HCT116 (cell line): ENCODE measurements around the gene DLG2. TPM values are rescaled to one million over a fixed set of nuclear protein-coding genes. Genes with fewer than 3 reads are reported as not detected.
"Not testable (repeated sequence)": the region's sequence is repeated elsewhere in the genome, so short reads cannot be mapped to it uniquely, and the experiment has no call there.

Experiments used
- ATAC-seq: fragments of 200-7000 bp; cut with Tn5 transposase; 2 replicates; pipeline ENCODE4 v1.9.1; 2020; ENCODE audit warnings: mild to moderate bottlenecking, moderate library complexity
- BruUV-seq: library from RNA; stranded (reverse); fragments of 400-500 nt; replicated peaks from 2 replicates; lab custom pipeline; 2021; lab: Mats Ljungman, UMichigan
- CTCF ChIA-PET: fragments of 300-600 bp; sonication (Branson Sonifier 250); formaldehyde crosslinking; loops from one replicate; lab custom pipeline; 2021; ENCODE audit warnings: antibody characterized with exemption; lab: Charles Lee
- POLR2A ChIA-PET: fragments of 300-600, 350-600 bp; sonication (Branson Sonifier 250); formaldehyde crosslinking; loops from one replicate; lab custom pipeline; 2021; ENCODE audit warnings: antibody characterized with exemption; lab: Charles Lee
- RAD21 ChIA-PET, 2 experiments: fragments of 300-600 bp; sonication (Branson Sonifier 250); formaldehyde crosslinking; loops; one replicate each; lab custom pipeline; 2023; ENCODE audit warnings: low total read pairs in 2 of 2; ENCODE audit not compliant: uncharacterized antibody in 2 of 2, unreplicated experiment in 2 of 2, low non-redundant PET in 1 of 2; lab: Charles Lee
- DNase-seq: peaks from one replicate; pipeline ENCODE4 v3.0.0-alpha.2; 2010; ENCODE audit warnings: low read depth, low spot score
- H2AFZ ChIP-seq: fragments of 200-600 bp; shearing (Covaris generic), sonication (generic); 2 replicates; pipeline ENCODE4 v1.6.1; 2017; ENCODE audit warnings: low read depth, mixed run types, mixed read lengths, antibody characterized with exemption, low read length; ENCODE audit not compliant: poor library complexity, severe bottlenecking
- H3K27ac ChIP-seq: 2 replicates; pipeline ENCODE4 v1.5.1; 2012; ENCODE audit warnings: low read depth, low read length
- H3K27me3 ChIP-seq: fragments of 200-600 bp; sonication (generic); 2 replicates; pipeline ENCODE4 v1.6.1; 2016; ENCODE audit warnings: mixed run types, low read length, mixed read lengths; ENCODE audit not compliant: insufficient read depth
- H3K36me3 ChIP-seq, 2 experiments: fragments of 200-500 bp in 1 of 2; fragments of 200-600 bp in 1 of 2; sonication (Bioruptor generic) in 1 of 2; sonication (generic) in 1 of 2; 2 replicates each; pipeline versions ENCODE4 v1.5.1 to v1.6.1; 2014 to 2016; ENCODE audit warnings: low read length in 2 of 2, inconsistent platforms in 1 of 2, mixed read lengths in 1 of 2, mixed run types in 1 of 2; ENCODE audit not compliant: insufficient read depth in 2 of 2, control insufficient read depth in 1 of 2
- H3K4me1 ChIP-seq, 2 experiments: fragments of 200-600 bp in 1 of 2; sonication (generic) in 1 of 2; 2 replicates each; pipeline versions ENCODE4 v1.5.1 to v1.6.1; 2012 to 2017; ENCODE audit warnings: low read length in 2 of 2, inconsistent platforms in 1 of 2, mild to moderate bottlenecking in 1 of 2, mixed read lengths in 1 of 2, mixed run types in 1 of 2, moderate library complexity in 1 of 2; ENCODE audit not compliant: insufficient read depth in 2 of 2, control insufficient read depth in 1 of 2
- H3K4me2 ChIP-seq: fragments of 200-600 bp; sonication (generic); 2 replicates; pipeline ENCODE4 v1.6.1; 2017; ENCODE audit warnings: mixed run types, low read length, mixed read lengths
- H3K4me3 ChIP-seq, 2 experiments: fragments of 200-600 bp in 1 of 2; sonication (generic) in 1 of 2; replicated peaks in 1 of 2; 2 replicates each; pipeline ENCODE4 v1.5.1; 2011 to 2016; ENCODE audit warnings: low read length in 2 of 2, control low read depth in 1 of 2, low read depth in 1 of 2, mild to moderate bottlenecking in 1 of 2, mixed read lengths in 1 of 2, mixed run types in 1 of 2
- H3K79me2 ChIP-seq: fragments of 200-600 bp; sonication (generic); 2 replicates; pipeline ENCODE4 v1.6.1; 2017; ENCODE audit warnings: mild to moderate bottlenecking, mixed run types, low read length, moderate library complexity, mixed read lengths; ENCODE audit not compliant: insufficient read depth
- H3K9ac ChIP-seq: fragments of 200-600 bp; sonication (generic); 2 replicates; pipeline ENCODE4 v1.6.1; 2016; ENCODE audit warnings: low read length, mixed read lengths
- H3K9me2 ChIP-seq: fragments of 200-600 bp; sonication (generic), shearing (Covaris generic); 2 replicates; pipeline ENCODE4 v1.6.1; 2017; ENCODE audit warnings: mixed run types, mild to moderate bottlenecking, moderate library complexity; ENCODE audit not compliant: insufficient read depth
- H3K9me3 ChIP-seq, 2 experiments: fragments of 200-500 bp in 1 of 2; fragments of 200-600 bp in 1 of 2; sonication (Bioruptor generic) in 1 of 2; sonication (generic) in 1 of 2; 2 replicates each; pipeline ENCODE4 v1.6.1; 2014 to 2017; ENCODE audit warnings: low read length in 2 of 2, mixed read lengths in 2 of 2, inconsistent platforms in 1 of 2, low read depth in 1 of 2, mild to moderate bottlenecking in 1 of 2, mixed run types in 1 of 2, moderate library complexity in 1 of 2; ENCODE audit not compliant: control insufficient read depth in 1 of 2, insufficient read depth in 1 of 2
- H4K20me1 ChIP-seq: fragments of 200-600 bp; sonication (generic), shearing (Covaris generic); 2 replicates; pipeline ENCODE4 v1.6.1; 2017; ENCODE audit warnings: mixed run types, mild to moderate bottlenecking, moderate library complexity; ENCODE audit not compliant: insufficient read depth
- ATF3 ChIP-seq: IDR thresholded peaks from 2 replicates; pipeline ENCODE4 v1.6.1; 2012
- CTCF ChIP-seq, 3 experiments: fragments of 200-600 bp in 1 of 3; sonication (generic) in 1 of 3; IDR thresholded peaks in 2 of 3; conservative IDR thresholded peaks in 1 of 3; 2 replicates each; pipeline ENCODE4 v1.5.1; 2012 to 2017; ENCODE audit warnings: low read depth in 2 of 3, low read length in 2 of 3, antibody characterized with exemption in 1 of 3, borderline replicate concordance in 1 of 3, control low read depth in 1 of 3, mild to moderate bottlenecking in 1 of 3, mixed read lengths in 1 of 3, mixed run types in 1 of 3, moderate library complexity in 1 of 3; ENCODE audit not compliant: insufficient read depth in 1 of 3
- EGR1 ChIP-seq: IDR thresholded peaks from 2 replicates; pipeline ENCODE4 v1.6.1; 2012; ENCODE audit warnings: low read depth
- FOSL1 ChIP-seq: IDR thresholded peaks from 2 replicates; pipeline ENCODE4 v1.6.1; 2012; ENCODE audit warnings: low read depth
- POLR2A ChIP-seq: IDR thresholded peaks from 2 replicates; pipeline ENCODE4 v1.7.0; 2011; ENCODE audit warnings: borderline replicate concordance; ENCODE audit not compliant: insufficient read depth, insufficient read length; ENCODE audit errors: extremely low read depth
- SP1 ChIP-seq: IDR thresholded peaks from 2 replicates; pipeline ENCODE4 v1.6.1; 2012; ENCODE audit warnings: low read depth
- SRF ChIP-seq: IDR thresholded peaks from 2 replicates; pipeline ENCODE4 v1.6.1; 2012; ENCODE audit warnings: low read depth
- TCF7L2 ChIP-seq: IDR thresholded peaks from 2 replicates; pipeline ENCODE4 v1.7.0; 2011; ENCODE audit warnings: borderline replicate concordance, inconsistent platforms; ENCODE audit not compliant: insufficient read depth, insufficient read length; ENCODE audit errors: extremely low read depth
- YY1 ChIP-seq: IDR thresholded peaks from 2 replicates; pipeline ENCODE4 v1.6.1; 2011; ENCODE audit warnings: low read length, low read depth, moderate library complexity, mild to moderate bottlenecking; ENCODE audit not compliant: insufficient replicate concordance; ENCODE audit errors: extremely low read depth
- ZFX ChIP-seq: fragments of 450-650 bp; IDR thresholded peaks from 2 replicates; pipeline ENCODE4 v1.6.1; 2017
- ZNF274 ChIP-seq: fragments of 200-500 bp; sonication (Bioruptor generic); IDR thresholded peaks from 2 replicates; pipeline ENCODE4 v1.6.1; 2014; ENCODE audit warnings: mild to moderate bottlenecking, low read depth, low read length, inconsistent platforms
- intact Hi-C: fragments of 100-400 bp; cut with micrococcal nuclease; formaldehyde crosslinking; loops from 2 replicates; pipeline ENCODE4 v1.10.0; 2022
- total RNA-seq: library from RNA; stranded (reverse); gene quantifications from one replicate; pipeline ENCODE4 v1.2.1, GENCODE V29; 2021; ENCODE audit not compliant: unreplicated experiment
- TF ChIP-seq, protein P1 (sequence below): IDR thresholded peaks from 2 replicates; pipeline ENCODE4 v1.6.1; 2012
- TF ChIP-seq, protein P2 (sequence below): IDR thresholded peaks from 2 replicates; pipeline ENCODE4 v1.6.1; 2012; ENCODE audit warnings: low read depth

The DLG2 gene
- total RNA-seq, 1 experiment from 2014 or later, result 2.4 TPM

DNA sequence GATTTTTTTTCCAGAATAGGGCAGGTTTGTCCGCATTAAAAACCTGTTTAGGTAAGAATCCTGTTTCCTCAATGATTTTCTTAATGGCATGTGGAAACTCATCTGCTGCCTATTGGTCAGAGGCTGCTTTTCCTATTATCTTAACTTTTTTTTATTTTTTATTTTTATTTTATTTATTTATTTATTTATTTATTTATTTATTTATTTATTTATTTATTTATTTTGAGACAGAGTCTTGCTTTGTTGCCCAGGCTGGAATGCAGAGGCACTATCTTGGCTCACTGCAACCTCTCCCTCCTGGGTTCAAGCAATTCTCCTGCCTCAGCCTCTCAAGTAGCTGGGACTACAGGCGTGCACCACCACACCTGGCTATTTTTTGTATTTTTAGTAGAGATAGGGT is 389.1 kb downstream of the DLG2 start:
- DNase-seq, intact Hi-C loops, H3K36me3 ChIP-seq, H2AFZ ChIP-seq, H3K4me3 ChIP-seq, BruUV-seq, H3K4me1 ChIP-seq, H3K79me2 ChIP-seq, H3K9ac ChIP-seq, CTCF ChIA-PET, H3K27me3 ChIP-seq, POLR2A ChIA-PET, ATAC-seq, H3K9me3 ChIP-seq, H3K27ac ChIP-seq, H3K4me2 ChIP-seq, RAD21 ChIA-PET, H3K9me2 ChIP-seq, H4K20me1 ChIP-seq: not testable (repeated sequence)

DNA sequence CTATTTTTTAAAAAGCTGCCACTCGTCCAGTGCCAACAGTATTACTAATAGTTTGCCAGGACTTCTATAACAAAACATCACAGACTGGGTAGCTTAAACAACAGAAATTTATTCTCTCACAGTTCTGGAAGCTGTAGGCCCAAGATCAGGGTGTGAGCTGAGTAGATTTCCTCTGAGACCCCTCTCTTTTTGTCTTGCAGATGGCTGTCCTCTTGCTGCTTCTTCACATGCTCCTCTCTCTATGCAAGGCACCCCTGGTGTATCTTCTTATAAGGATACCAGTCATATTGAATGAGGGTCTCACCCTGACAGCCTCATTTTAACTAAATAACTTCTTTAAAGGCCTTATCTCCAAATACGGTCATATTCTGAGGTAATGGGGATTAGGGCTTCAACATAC is 390.9 kb downstream of the DLG2 start:
- no peak for ATAC-seq
- DNase-seq, result no peak
- H3K27ac ChIP-seq, result no peak overlapping the region
- H3K4me3 ChIP-seq, result no peak overlapping the region
- no peaks in the 10 kb centered on the region; the same call in 1 of the 2 replicates for H4K20me1 ChIP-seq
- ChIA-PET RAD21 (no interaction called here), CTCF (no interaction called here), POLR2A (no interaction called here)
- H3K9ac ChIP-seq, result no peak overlapping the region
- H3K79me2 ChIP-seq, result no peaks in the 10 kb centered on the region
- no peaks in the 10 kb centered on the region for H3K27me3 ChIP-seq
- no peak overlapping the region for H3K4me2 ChIP-seq
- H3K36me3 ChIP-seq, result no peaks in the 10 kb centered on the region
- BruUV-seq, result no TSS peak
- no peaks in the 10 kb centered on the region for H3K4me1 ChIP-seq
- H2AFZ ChIP-seq, result no peak overlapping the region
- intact Hi-C loops, result no loop called here
- no peaks in the 10 kb centered on the region for H3K9me2 ChIP-seq
- H3K9me3 ChIP-seq, result no peaks in the 10 kb centered on the region
- TF ChIP-seq YY1 (no peak), CTCF (IDR thresholded peaks at IDR 0.05 in 2 of 3, conservative IDR thresholded peaks at IDR 0.05 in 1 of 3; ENCODE audit: borderline replicate concordance in 1 of 3, insufficient read depth in 1 of 3, low read depth in 2 of 3, low read length in 2 of 3) (no peak), POLR2A (no peak), SP1 (no peak), ZFX (no peak), TCF7L2 (no peak), EGR1 (no peak), SRF (no peak), ATF3 (no peak), ZNF274 (no peak), FOSL1 (no peak)
- TF ChIP-seq, protein P1, sequence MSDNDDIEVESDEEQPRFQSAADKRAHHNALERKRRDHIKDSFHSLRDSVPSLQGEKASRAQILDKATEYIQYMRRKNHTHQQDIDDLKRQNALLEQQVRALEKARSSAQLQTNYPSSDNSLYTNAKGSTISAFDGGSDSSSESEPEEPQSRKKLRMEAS, result no peak
- TF ChIP-seq, protein P2, sequence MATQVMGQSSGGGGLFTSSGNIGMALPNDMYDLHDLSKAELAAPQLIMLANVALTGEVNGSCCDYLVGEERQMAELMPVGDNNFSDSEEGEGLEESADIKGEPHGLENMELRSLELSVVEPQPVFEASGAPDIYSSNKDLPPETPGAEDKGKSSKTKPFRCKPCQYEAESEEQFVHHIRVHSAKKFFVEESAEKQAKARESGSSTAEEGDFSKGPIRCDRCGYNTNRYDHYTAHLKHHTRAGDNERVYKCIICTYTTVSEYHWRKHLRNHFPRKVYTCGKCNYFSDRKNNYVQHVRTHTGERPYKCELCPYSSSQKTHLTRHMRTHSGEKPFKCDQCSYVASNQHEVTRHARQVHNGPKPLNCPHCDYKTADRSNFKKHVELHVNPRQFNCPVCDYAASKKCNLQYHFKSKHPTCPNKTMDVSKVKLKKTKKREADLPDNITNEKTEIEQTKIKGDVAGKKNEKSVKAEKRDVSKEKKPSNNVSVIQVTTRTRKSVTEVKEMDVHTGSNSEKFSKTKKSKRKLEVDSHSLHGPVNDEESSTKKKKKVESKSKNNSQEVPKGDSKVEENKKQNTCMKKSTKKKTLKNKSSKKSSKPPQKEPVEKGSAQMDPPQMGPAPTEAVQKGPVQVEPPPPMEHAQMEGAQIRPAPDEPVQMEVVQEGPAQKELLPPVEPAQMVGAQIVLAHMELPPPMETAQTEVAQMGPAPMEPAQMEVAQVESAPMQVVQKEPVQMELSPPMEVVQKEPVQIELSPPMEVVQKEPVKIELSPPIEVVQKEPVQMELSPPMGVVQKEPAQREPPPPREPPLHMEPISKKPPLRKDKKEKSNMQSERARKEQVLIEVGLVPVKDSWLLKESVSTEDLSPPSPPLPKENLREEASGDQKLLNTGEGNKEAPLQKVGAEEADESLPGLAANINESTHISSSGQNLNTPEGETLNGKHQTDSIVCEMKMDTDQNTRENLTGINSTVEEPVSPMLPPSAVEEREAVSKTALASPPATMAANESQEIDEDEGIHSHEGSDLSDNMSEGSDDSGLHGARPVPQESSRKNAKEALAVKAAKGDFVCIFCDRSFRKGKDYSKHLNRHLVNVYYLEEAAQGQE, result no peak
